ENCODE results near the gene PRKCE. TPM values are rescaled to one million over a fixed set of nuclear protein-coding genes. Genes with fewer than 3 reads are reported as not detected.

The PRKCE gene
- total RNA-seq, 4 donors from 2014 or later, result 5.9 to 21.2 (median 18.5) TPM

DNA sequence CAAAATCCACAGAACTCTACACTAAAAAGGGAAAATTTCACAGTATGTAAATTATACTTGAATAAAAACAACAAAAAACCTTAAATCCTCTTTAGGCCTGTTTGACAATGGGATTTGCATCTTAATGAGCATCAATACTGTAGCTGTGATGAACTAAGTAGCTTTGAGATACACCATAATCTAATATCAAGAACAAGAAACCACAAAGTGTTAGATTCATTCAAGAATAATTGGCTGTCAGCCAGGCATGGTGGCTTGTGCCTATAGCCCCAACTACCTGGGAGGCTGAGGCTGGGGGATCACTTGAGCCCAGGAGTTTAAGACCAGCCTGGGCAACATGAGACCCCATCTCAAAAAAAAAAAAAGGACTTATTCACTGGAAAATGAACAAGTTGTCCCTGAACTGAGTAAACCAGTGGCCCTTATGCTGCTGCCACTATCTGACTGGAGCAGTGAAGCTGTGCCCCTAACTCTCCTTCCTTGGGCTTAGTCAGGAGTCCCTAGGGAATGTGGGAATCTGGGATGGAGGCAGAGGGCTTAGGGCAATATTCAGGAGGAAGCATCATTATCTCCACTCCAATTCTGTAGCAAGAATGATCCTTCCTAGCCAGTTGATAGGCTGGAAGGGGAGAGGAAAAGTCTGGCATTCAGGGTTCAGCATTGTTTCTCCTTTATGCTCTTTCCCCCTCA, 88.5 kb downstream of the PRKCE start:
- no peaks in the 10 kb centered on the region for H3K27me3 ChIP-seq
- no peaks in the 10 kb centered on the region for H3K9me3 ChIP-seq
- no peaks in the 10 kb centered on the region for H3K36me3 ChIP-seq
- ATAC-seq, result no peak
- H3K4me1 ChIP-seq, result peaks cover 0 to 69% (median 6%) of the 10 kb centered on the region in 3 donors
- H3K4me3 ChIP-seq, result no peak overlapping the region
- no peak for TF ChIP-seq CTCF (IDR thresholded peaks at IDR 0.05)
- no peak for TF ChIP-seq EP300 (IDR thresholded peaks at IDR 0.05)
- TF ChIP-seq POLR2A (IDR thresholded peaks at IDR 0.05), result no peak
- no peak for TF ChIP-seq POLR2AphosphoS5 (IDR thresholded peaks at IDR 0.05)
- peak overlapping the region in 1 of 4 donors; percentile 4 for H3K27ac ChIP-seq

GRCh38 chr2:45741161-45741850, 89.8 kb downstream of the PRKCE start:
- H3K9me3 ChIP-seq, result no peaks in the 10 kb centered on the region
- no peaks in the 10 kb centered on the region for H3K27me3 ChIP-seq
- 46 to 55% methylated on average over 2 to 3 of the region's 7 CpGs for WGBS, 2 donors (ENCODE audit: low coverage in 1 of 2)
- TF ChIP-seq EP300 (IDR thresholded peaks at IDR 0.05), result no peak
- TF ChIP-seq CTCF (IDR thresholded peaks at IDR 0.05), result no peak
- TF ChIP-seq POLR2AphosphoS5 (IDR thresholded peaks at IDR 0.05), result no peak
- no peak for TF ChIP-seq POLR2A (IDR thresholded peaks at IDR 0.05)
- peak overlapping the region in 1 of 4 donors; percentile 12 for H3K27ac ChIP-seq
- peak; percentile 14 for ATAC-seq
- no peaks in the 10 kb centered on the region for H3K36me3 ChIP-seq
- H3K4me3 ChIP-seq, result no peak overlapping the region
- peaks cover 0 to 62% (median 8%) of the 10 kb centered on the region in 3 donors for H3K4me1 ChIP-seq

GRCh38 chr2:45743531-45744396, 92.3 kb downstream of the PRKCE start:
- Histone ChIP-seq H3K27ac (peak overlapping the region in 3 of 4 donors; percentile 40 to 64 (median 59)), H3K4me1 (peaks cover 0 to 46% (median 8%) of the 10 kb centered on the region in 3 donors), H3K27me3 (no peaks in the 10 kb centered on the region), H3K9me3 (peaks cover 0 to 7% (median 0%) of the 10 kb centered on the region in 3 donors), H3K4me3 (no peak overlapping the region), H3K36me3 (no peaks in the 10 kb centered on the region)
- peak; percentile 91 for ATAC-seq
- TF ChIP-seq POLR2A (IDR thresholded peaks at IDR 0.05) (no peak), POLR2AphosphoS5 (IDR thresholded peaks at IDR 0.05) (no peak), CTCF (IDR thresholded peaks at IDR 0.05) (no peak), EP300 (IDR thresholded peaks at IDR 0.05) (no peak)
- 49 to 56% methylated on average over 10 to 11 of the region's 12 CpGs for WGBS, 2 donors (ENCODE audit: low coverage in 1 of 2)

DNA sequence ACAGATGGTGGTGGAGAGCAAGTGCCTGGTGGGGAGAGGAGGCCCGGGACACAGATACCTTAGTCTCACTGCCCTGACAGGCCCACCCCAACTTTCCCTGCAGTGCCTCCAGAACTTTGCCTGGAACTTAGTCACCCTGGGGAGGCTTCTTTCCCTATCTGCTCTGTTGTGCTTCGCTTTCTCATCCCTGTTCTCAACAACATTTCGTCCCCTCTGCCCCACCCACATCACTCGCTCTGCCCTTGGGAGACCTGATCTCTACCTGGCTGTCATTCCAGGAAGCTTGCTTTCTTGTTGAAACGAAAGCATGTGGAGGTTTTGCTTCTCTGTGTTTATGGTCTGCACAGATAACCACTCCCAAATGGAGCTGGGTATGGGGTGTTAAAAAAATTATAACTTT, 93.8 kb downstream of the PRKCE start:
- ATAC-seq, result no peak
- no peaks in the 10 kb centered on the region for H3K27me3 ChIP-seq
- no peak overlapping the region for H3K4me3 ChIP-seq
- TF ChIP-seq POLR2AphosphoS5 (IDR thresholded peaks at IDR 0.05) (no peak), POLR2A (IDR thresholded peaks at IDR 0.05) (no peak), CTCF (IDR thresholded peaks at IDR 0.05) (no peak), EP300 (IDR thresholded peaks at IDR 0.05) (no peak)
- peaks cover 0 to 7% (median 0%) of the 10 kb centered on the region in 3 donors for H3K9me3 ChIP-seq
- peaks cover 0 to 42% (median 8%) of the 10 kb centered on the region in 3 donors for H3K4me1 ChIP-seq
- 80 to 86% methylated on average over 5 of the region's 5 CpGs for whole genome bisulfite sequencing, 2 donors (ENCODE audit: low coverage in 1 of 2)
- peak overlapping the region in 1 of 4 donors; percentile 36 for H3K27ac ChIP-seq
- no peaks in the 10 kb centered on the region for H3K36me3 ChIP-seq
